T-helper 17 cell (primary cell): ENCODE measurements around the gene RCE1. TPM values are rescaled to one million over a fixed set of nuclear protein-coding genes. Genes with fewer than 3 reads are reported as not detected.

ENCODE experiments used
- ATAC-seq: fragments of 150-1000 bp; cut with Tn5 transposase; 2 replicates; pipeline ENCODE4 v1.10.0; 2021; ENCODE audit warnings: mild to moderate bottlenecking, moderate library complexity
- DNase-seq, 3 donors: peaks; one replicate each; pipeline versions ENCODE4 v3.0.0 to v3.0.0-alpha.2; 2020 to 2021
- H3K9me3 ChIP-seq: one replicate; pipeline ENCODE4 v1.7.0; 2013; ENCODE audit warnings: low read length, mild to moderate bottlenecking; ENCODE audit not compliant: control insufficient read depth, poor library complexity, severe bottlenecking
- H3K27ac Mint-ChIP-seq: one replicate; pipeline ENCODE4 v1.8.0; 2022; ENCODE audit warnings: mild to moderate bottlenecking, moderate library complexity, mixed read lengths
- H3K27me3 Mint-ChIP-seq: one replicate; pipeline ENCODE4 v1.8.0; 2022; ENCODE audit warnings: mixed read lengths
- H3K36me3 Mint-ChIP-seq: one replicate; pipeline ENCODE4 v1.8.0; 2022; ENCODE audit warnings: low read depth, mixed read lengths
- H3K4me1 Mint-ChIP-seq: one replicate; pipeline ENCODE4 v1.8.0; 2022; ENCODE audit warnings: mild to moderate bottlenecking, mixed read lengths
- H3K4me3 Mint-ChIP-seq: one replicate; pipeline ENCODE4 v1.8.0; 2022; ENCODE audit warnings: mild to moderate bottlenecking, moderate library complexity, mixed read lengths
- total RNA-seq, 4 donors: library from RNA in 2 of 4; stranded (reverse) in 2 of 4; gene quantifications; one replicate each; pipeline ENCODE4 v1.2.3 and lab custom pipeline; 2022 to 2026

Gene RCE1
- total RNA-seq, 2 donors from 2014 or later, result 36.2 to 41.6 TPM

- no peaks in the 10 kb centered on the region for H3K27me3 Mint-ChIP-seq
- no peak overlapping the region for H3K4me3 Mint-ChIP-seq
- peaks cover 2% of the 10 kb centered on the region for H3K36me3 Mint-ChIP-seq
- H3K9me3 ChIP-seq, result no peaks in the 10 kb centered on the region
- peaks cover 2% of the 10 kb centered on the region for H3K4me1 Mint-ChIP-seq
- ATAC-seq, result no peak
- H3K27ac Mint-ChIP-seq, result peak overlapping the region; percentile 57
- no peak for DNase-seq
Measured at GRCh38 chr11:66875378-66875777, 32.1 kb downstream of the RCE1 start.

DNA sequence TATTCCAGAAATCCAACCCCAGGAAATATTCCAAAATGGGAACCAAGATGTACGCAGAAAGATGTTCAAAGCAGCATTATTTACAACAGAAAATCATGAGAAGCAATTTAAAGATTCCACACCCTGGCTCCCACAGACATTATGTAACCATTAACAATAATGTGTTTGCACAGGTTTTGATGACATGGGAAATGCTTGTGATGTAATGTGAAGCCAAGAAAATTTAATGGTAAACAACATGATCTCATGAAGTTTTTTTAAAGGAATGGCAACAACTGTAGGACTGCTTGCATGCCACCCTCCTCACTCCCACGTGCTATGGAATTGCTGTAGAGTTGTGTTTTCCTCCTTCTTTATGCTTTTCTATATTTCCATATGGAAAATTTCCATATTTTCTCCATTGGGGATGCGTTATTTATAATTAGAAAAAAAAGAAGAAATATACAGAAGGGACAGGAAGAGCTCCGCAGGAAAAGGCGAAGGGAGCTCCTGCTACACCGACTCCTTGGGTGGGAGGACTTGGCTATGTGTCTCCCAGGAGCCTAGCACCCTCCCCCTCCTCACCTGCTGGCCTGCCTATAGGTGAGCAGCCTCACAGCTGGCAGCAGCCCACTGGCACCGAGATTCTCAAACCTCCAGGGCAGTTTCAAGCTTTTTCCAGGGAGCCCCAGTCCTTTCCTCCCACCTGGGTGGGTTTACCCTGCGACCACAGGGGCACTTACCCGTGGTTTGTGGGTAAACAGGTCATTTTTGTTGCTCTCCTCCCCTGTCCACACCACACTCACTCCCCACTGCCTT is 34.5 kb downstream of the RCE1 start:
- no peak overlapping the region for H3K27ac Mint-ChIP-seq
- no peak overlapping the region for H3K4me3 Mint-ChIP-seq
- DNase-seq (no peak), ATAC-seq (no peak)
- H3K9me3 ChIP-seq, result no peaks in the 10 kb centered on the region
- peaks cover 16% of the 10 kb centered on the region for H3K4me1 Mint-ChIP-seq
- H3K27me3 Mint-ChIP-seq, result peaks cover 6% of the 10 kb centered on the region
- H3K36me3 Mint-ChIP-seq, result peaks cover 2% of the 10 kb centered on the region

- H3K27ac Mint-ChIP-seq, result no peak overlapping the region
- H3K4me3 Mint-ChIP-seq, result no peak overlapping the region
- DNase-seq, result no peak
- H3K36me3 Mint-ChIP-seq, result peaks cover 2% of the 10 kb centered on the region
- H3K9me3 ChIP-seq, result no peaks in the 10 kb centered on the region
- ATAC-seq, result no peak
- H3K27me3 Mint-ChIP-seq, result peaks cover 6% of the 10 kb centered on the region
- H3K4me1 Mint-ChIP-seq, result peaks cover 16% of the 10 kb centered on the region
Measured at GRCh38 chr11:66878474-66878873, 35.2 kb downstream of the RCE1 start.

DNA sequence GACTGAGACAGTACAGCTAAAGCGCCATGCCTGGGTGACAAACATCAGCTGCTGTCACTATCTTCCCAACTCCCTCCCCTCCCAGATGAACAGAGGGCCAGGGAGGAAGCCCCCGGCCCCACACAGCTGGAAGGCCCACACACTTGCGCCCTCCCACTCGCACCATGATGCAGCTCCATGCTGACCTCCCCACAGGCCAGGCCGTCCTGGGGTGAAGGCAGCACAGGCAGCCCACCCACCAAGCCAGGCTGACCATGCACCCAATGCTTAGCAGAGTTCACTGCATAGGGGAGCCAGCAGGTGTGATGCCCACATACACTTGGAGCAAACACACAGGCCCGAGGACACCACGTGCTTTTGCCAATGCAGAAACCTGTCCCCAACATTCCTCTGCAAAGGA is 35.8 kb downstream of the RCE1 start:
- Mint-ChIP-seq H3K27me3 (peaks cover 6% of the 10 kb centered on the region), H3K36me3 (peaks cover 2% of the 10 kb centered on the region), H3K27ac (peak overlapping the region; percentile 70), H3K4me1 (peaks cover 16% of the 10 kb centered on the region), H3K4me3 (no peak overlapping the region)
- no peak for DNase-seq
- no peaks in the 10 kb centered on the region for H3K9me3 ChIP-seq
- ATAC-seq, result no peak

DNA sequence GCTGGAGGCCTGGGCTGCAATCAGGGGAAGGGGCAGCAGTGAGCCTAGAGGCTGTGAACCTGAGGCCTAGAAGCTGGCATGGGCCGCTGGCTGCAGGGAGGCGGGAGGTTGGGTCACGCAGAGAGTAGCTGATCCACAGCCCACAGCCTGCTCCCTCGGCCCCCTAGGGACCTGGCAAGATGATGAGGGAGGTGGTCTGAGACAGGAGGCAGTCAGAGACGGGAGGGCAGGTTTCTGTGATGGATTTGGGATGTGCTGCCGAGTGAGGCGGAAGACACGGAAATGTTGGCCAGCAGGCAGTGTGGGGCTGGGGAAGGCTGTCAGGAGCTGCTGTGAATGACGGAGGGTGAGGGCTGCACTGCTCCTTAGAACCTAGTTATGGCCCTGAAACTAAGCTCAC is 36.3 kb downstream of the RCE1 start:
- H3K4me3 Mint-ChIP-seq, result no peak overlapping the region
- H3K27ac Mint-ChIP-seq, result peak overlapping the region; percentile 70
- ATAC-seq (no peak), DNase-seq (no peak)
- peaks cover 6% of the 10 kb centered on the region for H3K27me3 Mint-ChIP-seq
- no peaks in the 10 kb centered on the region for H3K36me3 Mint-ChIP-seq
- no peaks in the 10 kb centered on the region for H3K9me3 ChIP-seq
- H3K4me1 Mint-ChIP-seq, result peaks cover 16% of the 10 kb centered on the region

- Mint-ChIP-seq H3K36me3 (no peaks in the 10 kb centered on the region), H3K4me1 (peaks cover 16% of the 10 kb centered on the region), H3K4me3 (peak overlapping the region; percentile 41), H3K27ac (no peak overlapping the region), H3K27me3 (peaks cover 6% of the 10 kb centered on the region)
- DNase-seq (no peak), ATAC-seq (no peak)
- no peaks in the 10 kb centered on the region for H3K9me3 ChIP-seq
Measured at GRCh38 chr11:66879999-66880398, 36.8 kb downstream of the RCE1 start.

- H3K4me3 Mint-ChIP-seq, result no peak overlapping the region
- DNase-seq (no peak), ATAC-seq (no peak)
- peaks cover 6% of the 10 kb centered on the region for H3K27me3 Mint-ChIP-seq
- no peak overlapping the region for H3K27ac Mint-ChIP-seq
- no peaks in the 10 kb centered on the region for H3K9me3 ChIP-seq
- peaks cover 16% of the 10 kb centered on the region for H3K4me1 Mint-ChIP-seq
- H3K36me3 Mint-ChIP-seq, result no peaks in the 10 kb centered on the region
Measured at GRCh38 chr11:66880496-66881450, 37.5 kb downstream of the RCE1 start.

GRCh38 chr11:66881451-66881835 is 38.2 kb downstream of the RCE1 start:
- Mint-ChIP-seq H3K4me1 (peaks cover 16% of the 10 kb centered on the region), H3K36me3 (no peaks in the 10 kb centered on the region), H3K27me3 (peaks cover 6% of the 10 kb centered on the region), H3K4me3 (no peak overlapping the region), H3K27ac (no peak overlapping the region)
- ATAC-seq, result no peak
- no peaks in the 10 kb centered on the region for H3K9me3 ChIP-seq
- DNase-seq, result no peak

DNA sequence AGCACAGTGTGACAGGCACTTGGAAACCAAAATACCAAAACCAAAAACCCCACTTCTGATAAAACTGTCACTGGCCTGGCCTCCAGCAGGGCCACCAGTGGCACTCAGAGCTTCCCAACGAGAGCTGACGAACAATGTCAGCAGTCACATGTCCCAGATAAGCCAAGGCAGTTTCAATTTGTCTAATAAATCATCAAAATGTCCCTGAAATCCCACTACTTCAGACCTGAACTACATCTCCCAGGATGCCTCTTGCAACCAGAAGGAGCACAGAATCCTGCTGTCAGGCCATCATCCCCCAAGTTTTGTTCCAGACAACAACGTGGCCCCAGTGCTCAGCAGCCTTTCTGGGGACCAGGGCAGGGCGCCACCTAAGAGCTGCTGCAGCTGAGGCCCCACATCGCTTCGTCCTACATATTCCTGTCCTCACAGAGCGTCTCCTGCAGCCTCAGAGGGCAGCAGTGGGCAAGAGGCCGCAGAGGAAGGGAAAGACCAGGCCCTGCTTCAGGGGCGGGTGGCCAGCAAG is 38.7 kb downstream of the RCE1 start:
- no peaks in the 10 kb centered on the region for H3K36me3 Mint-ChIP-seq
- H3K9me3 ChIP-seq, result no peaks in the 10 kb centered on the region
- ATAC-seq, result no peak
- no peak overlapping the region for H3K27ac Mint-ChIP-seq
- peaks cover 6% of the 10 kb centered on the region for H3K27me3 Mint-ChIP-seq
- H3K4me1 Mint-ChIP-seq, result peaks cover 16% of the 10 kb centered on the region
- DNase-seq, result no peak
- no peak overlapping the region for H3K4me3 Mint-ChIP-seq

- no peaks in the 10 kb centered on the region for H3K36me3 Mint-ChIP-seq
- no peak overlapping the region for H3K27ac Mint-ChIP-seq
- H3K27me3 Mint-ChIP-seq, result peaks cover 6% of the 10 kb centered on the region
- H3K9me3 ChIP-seq, result no peaks in the 10 kb centered on the region
- peaks cover 16% of the 10 kb centered on the region for H3K4me1 Mint-ChIP-seq
- ATAC-seq (no peak), DNase-seq (no peak)
- H3K4me3 Mint-ChIP-seq, result no peak overlapping the region
Measured at GRCh38 chr11:66882561-66883015, 39.3 kb downstream of the RCE1 start.

DNA sequence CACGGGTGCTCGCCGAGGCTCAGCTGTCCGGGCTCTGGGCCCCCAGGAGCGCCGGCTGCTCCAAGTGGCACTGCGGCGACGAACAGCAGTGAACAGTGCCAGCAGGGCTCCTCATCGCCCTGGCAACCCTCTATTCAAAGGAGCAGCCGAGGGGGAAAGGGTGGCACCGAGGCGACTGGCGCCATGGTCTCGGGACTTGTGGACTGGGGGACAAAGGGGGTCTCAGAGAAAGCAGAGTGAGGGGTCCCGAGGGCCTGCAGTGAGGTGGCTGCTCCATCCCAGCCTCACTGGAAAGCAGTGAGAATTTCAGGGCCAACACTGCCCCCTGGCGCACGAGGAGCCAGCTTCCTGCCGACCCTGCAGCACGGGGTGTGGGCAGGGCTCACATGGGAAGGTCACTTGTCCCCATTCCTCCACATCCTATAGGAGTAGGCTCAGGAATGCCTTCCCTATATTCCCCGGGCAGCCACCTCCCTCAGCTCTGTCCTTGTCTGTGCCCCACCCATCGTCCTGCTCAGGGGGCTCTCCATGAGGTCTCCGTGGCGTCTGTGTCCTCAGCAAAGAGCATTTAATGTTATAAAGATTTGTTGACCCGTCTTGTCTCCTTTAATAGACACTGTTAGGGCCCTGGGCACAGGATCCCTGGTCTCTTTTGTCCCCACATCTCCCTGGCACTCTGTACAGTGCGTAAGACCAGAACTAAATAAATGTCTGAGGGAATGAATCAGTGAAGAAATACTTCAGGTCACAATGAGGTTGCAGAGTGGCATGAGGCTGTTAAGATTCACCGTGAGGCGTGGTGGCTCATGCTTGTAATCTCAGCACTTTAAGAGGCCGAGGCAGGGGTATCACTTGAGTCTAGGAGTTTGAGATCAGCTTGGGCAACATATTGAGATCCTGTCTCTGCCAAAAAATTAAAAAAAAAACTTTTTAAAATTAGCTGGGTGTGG is 40.0 kb downstream of the RCE1 start:
- H3K27ac Mint-ChIP-seq, result no peak overlapping the region
- DNase-seq (peak in 1 of 3 donors; percentile 57), ATAC-seq (peak; percentile 58)
- H3K9me3 ChIP-seq, result no peaks in the 10 kb centered on the region
- no peaks in the 10 kb centered on the region for H3K36me3 Mint-ChIP-seq
- H3K4me1 Mint-ChIP-seq, result peaks cover 18% of the 10 kb centered on the region
- peaks cover 6% of the 10 kb centered on the region for H3K27me3 Mint-ChIP-seq
- peak overlapping the region; percentile 50 for H3K4me3 Mint-ChIP-seq

GRCh38 chr11:66884443-66884842 is 41.2 kb downstream of the RCE1 start:
- ATAC-seq (no peak), DNase-seq (no peak)
- Mint-ChIP-seq H3K36me3 (no peaks in the 10 kb centered on the region), H3K4me1 (peaks cover 18% of the 10 kb centered on the region), H3K4me3 (no peak overlapping the region), H3K27ac (no peak overlapping the region), H3K27me3 (peaks cover 6% of the 10 kb centered on the region)
- no peaks in the 10 kb centered on the region for H3K9me3 ChIP-seq
